ENCODE measurements around the gene BPGM.

The BPGM gene

DNA sequence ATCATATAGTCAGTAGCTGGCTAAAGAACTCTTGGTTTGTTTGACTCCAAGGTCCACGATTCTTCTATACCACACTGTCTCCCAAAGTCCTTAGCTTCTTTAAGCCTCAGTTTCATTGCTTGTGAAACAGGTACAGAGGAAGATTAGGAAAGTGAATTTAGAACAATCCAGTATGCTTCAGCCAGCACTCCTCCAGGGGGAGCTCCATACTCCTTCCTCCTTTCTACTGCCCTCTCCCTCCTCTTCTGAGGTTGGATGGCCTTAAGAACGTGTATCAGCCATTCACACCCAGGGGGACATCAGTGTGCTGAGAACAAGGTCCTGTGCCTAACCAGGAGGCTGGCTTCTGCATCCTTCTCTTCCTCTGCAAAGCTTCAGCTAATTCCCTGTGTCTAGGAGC lies 78.0 kb downstream of the BPGM start:
- no peak for DNase-seq

DNA sequence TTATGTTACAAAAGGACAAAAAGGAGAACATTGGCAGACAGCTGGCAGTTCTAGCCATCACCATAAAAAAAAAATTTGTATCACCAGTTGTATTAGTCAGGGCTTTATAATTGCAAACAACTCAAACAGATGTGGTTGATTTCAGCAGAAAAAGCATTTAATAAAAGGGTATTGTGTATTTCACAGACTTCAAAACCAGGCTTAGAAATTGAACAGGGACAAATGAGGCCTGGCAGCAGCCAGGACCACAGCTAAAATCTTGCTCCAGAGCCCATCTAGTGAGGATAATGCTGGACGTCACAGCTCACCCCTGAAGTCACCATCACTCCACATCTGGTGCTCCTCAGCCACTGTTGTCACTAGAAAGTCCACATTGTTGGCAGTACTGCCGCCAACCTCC lies 79.9 kb downstream of the BPGM start:
- no peak for DNase-seq

DNA sequence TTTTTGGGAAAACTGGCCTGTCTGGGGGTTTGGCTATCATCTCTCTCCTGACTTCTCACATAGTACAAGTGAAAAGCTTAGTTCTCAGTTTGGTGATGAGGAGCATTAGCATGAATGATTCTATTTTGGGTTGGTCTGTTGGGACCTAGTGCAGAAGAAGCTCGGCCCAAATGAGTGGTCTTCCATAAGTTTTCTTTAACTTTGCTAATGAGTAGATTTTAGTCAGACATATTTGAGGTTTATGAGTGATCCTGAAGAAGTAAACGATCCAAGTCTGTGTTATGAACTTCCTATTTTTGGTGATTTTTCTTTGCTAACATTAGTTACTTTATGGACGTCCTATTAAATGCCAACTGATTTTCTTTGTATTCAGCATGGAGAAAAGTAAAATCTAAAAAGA lies 81.1 kb downstream of the BPGM start:
- DNase-seq: no peak

Measured in islet precursor cell (in vitro differentiated cells).